Stimulated activated CD8-positive, alpha-beta memory T cell treated with anti-CD3 and anti-CD28 coated beads, Interleukin-12 subunit alpha, Interleukin-12 subunit beta, amount 100 ng/mL, for 24 hours (primary cell): ENCODE measurements around the gene TEX101.
"Not testable (repeated sequence)": the region's sequence is repeated elsewhere in the genome, so short reads cannot be mapped to it uniquely, and the experiment has no call there.

Experiments
- DNase-seq: peaks from one replicate; pipeline ENCODE4 v3.0.0-alpha.2; 2020; ENCODE audit errors: extremely low read depth

The TEX101 gene

GRCh38 chr19:43414554-43414953, at the start of gene TEX101:
Gene TEX101, plus strand, starts transcription at chr19:43414890. Its CDS starts 1,030 bp downstream, at chr19:43415920.
- no peak for DNase-seq

GRCh38 chr19:43365677-43366076, 49.0 kb upstream of the TEX101 start:
- DNase-seq: not testable (repeated sequence)

GRCh38 chr19:43367822-43368221, 46.9 kb upstream of the TEX101 start:
- DNase-seq: no peak

- not testable (repeated sequence) for DNase-seq
Observed at GRCh38 chr19:43368897-43369296, 45.8 kb upstream of the TEX101 start.

- DNase-seq: no peak
Observed at GRCh38 chr19:43371909-43372308, 42.8 kb upstream of the TEX101 start.

- DNase-seq: no peak
Observed at GRCh38 chr19:43372462-43372861, 42.2 kb upstream of the TEX101 start.

GRCh38 chr19:43377624-43378023, 37.1 kb upstream of the TEX101 start:
- DNase-seq: not testable (repeated sequence)

GRCh38 chr19:43380008-43380407, 34.7 kb upstream of the TEX101 start:
- DNase-seq: no peak

- DNase-seq: no peak
Observed at GRCh38 chr19:43380771-43381386, 33.8 kb upstream of the TEX101 start.

- DNase-seq: not testable (repeated sequence)
Observed at GRCh38 chr19:43382586-43383216, 32.0 kb upstream of the TEX101 start.

GRCh38 chr19:43383254-43383653, 31.4 kb upstream of the TEX101 start:
- DNase-seq: not testable (repeated sequence)

- not testable (repeated sequence) for DNase-seq
Observed at GRCh38 chr19:43383759-43384158, 30.9 kb upstream of the TEX101 start.

- not testable (repeated sequence) for DNase-seq
Observed at GRCh38 chr19:43390903-43391551, 23.7 kb upstream of the TEX101 start.

- not testable (repeated sequence) for DNase-seq
Observed at GRCh38 chr19:43391552-43391935, 23.1 kb upstream of the TEX101 start.

- not testable (repeated sequence) for DNase-seq
Observed at GRCh38 chr19:43393501-43393900, 21.2 kb upstream of the TEX101 start.

- DNase-seq: no peak
Observed at GRCh38 chr19:43395561-43395960, 19.1 kb upstream of the TEX101 start.

- no peak for DNase-seq
Observed at GRCh38 chr19:43406297-43406696, 8.4 kb upstream of the TEX101 start.

- no peak for DNase-seq
Observed at GRCh38 chr19:43407416-43408005, 7.2 kb upstream of the TEX101 start.

GRCh38 chr19:43408043-43408442, 6.6 kb upstream of the TEX101 start:
- no peak for DNase-seq

GRCh38 chr19:43409415-43409814, 5.3 kb upstream of the TEX101 start:
- no peak for DNase-seq

GRCh38 chr19:43412441-43412840, 2.2 kb upstream of the TEX101 start:
- no peak for DNase-seq

GRCh38 chr19:43416951-43417623, 2.4 kb downstream of the TEX101 start:
- DNase-seq: no peak
